GM12892 (cell line): ENCODE results near the gene SHMT2.

Experiments used
- POLR2A ChIP-seq: IDR thresholded peaks from 2 replicates; pipeline ENCODE4 v1.6.1; 2011; ENCODE audit warnings: low read depth, low read length, control low read depth
- POLR2AphosphoS5 ChIP-seq: IDR thresholded peaks from 2 replicates; pipeline ENCODE4 v1.6.1; 2011; ENCODE audit warnings: low read depth, low read length, control low read depth

- no peak for TF ChIP-seq POLR2A
- no peak for TF ChIP-seq POLR2AphosphoS5
Observed at GRCh38 chr12:57210461-57210860, 19.1 kb upstream of the SHMT2 start.
